Mesenchymal stem cell (in vitro differentiated cells and primary cell): ENCODE measurements around the gene LY86.

Experiments used
- DNase-seq: peaks from one replicate; pipeline ENCODE4 v3.0.0-alpha.2; 2013
- H2AFZ ChIP-seq: one replicate; pipeline ENCODE4 v1.6.1; 2013; ENCODE audit warnings: low read depth, mild to moderate bottlenecking, control low read depth, inconsistent platforms, low read length, moderate library complexity
- H2AK5ac ChIP-seq: 2 replicates; pipeline ENCODE4 v1.6.1; 2013; ENCODE audit warnings: low read length, moderate library complexity, mild to moderate bottlenecking, inconsistent platforms; ENCODE audit not compliant: severe bottlenecking
- H2BK120ac ChIP-seq: one replicate; pipeline ENCODE4 v1.6.1; 2013; ENCODE audit warnings: low read depth, mild to moderate bottlenecking, inconsistent platforms, low read length, moderate library complexity
- H2BK12ac ChIP-seq, 2 experiments: one replicate each; pipeline ENCODE4 v1.6.1; 2013; ENCODE audit warnings: inconsistent platforms in 2 of 2, low read length in 2 of 2, mild to moderate bottlenecking in 2 of 2, moderate library complexity in 2 of 2, control low read depth in 1 of 2
- H2BK15ac ChIP-seq: one replicate; pipeline ENCODE4 v1.6.1; 2013; ENCODE audit warnings: mild to moderate bottlenecking, low read depth, inconsistent platforms; ENCODE audit not compliant: poor library complexity, severe bottlenecking
- H2BK5ac ChIP-seq: 2 replicates; pipeline ENCODE4 v1.6.1; 2013; ENCODE audit warnings: low read depth, mild to moderate bottlenecking, low read length, control low read depth, inconsistent platforms; ENCODE audit not compliant: poor library complexity, severe bottlenecking
- H3K14ac ChIP-seq, 2 experiments: one replicate each; pipeline ENCODE4 v1.6.1; 2013; ENCODE audit warnings: inconsistent platforms in 2 of 2, low read length in 2 of 2, control low read depth in 1 of 2, mild to moderate bottlenecking in 1 of 2, moderate library complexity in 1 of 2
- H3K18ac ChIP-seq, 2 experiments: one replicate each; pipeline ENCODE4 v1.6.1; 2013; ENCODE audit warnings: inconsistent platforms in 2 of 2, low read length in 2 of 2, control low read depth in 1 of 2, low read depth in 1 of 2, mild to moderate bottlenecking in 1 of 2
- H3K23ac ChIP-seq, 2 experiments: one replicate each; pipeline ENCODE4 v1.6.1; 2013; ENCODE audit warnings: inconsistent platforms in 2 of 2, low read length in 2 of 2, mild to moderate bottlenecking in 2 of 2, moderate library complexity in 2 of 2, control low read depth in 1 of 2
- H3K27ac ChIP-seq: 2 replicates; pipeline ENCODE4 v1.5.1; 2013; ENCODE audit warnings: mild to moderate bottlenecking, moderate library complexity, low read length, control low read depth, inconsistent platforms; ENCODE audit not compliant: poor library complexity, severe bottlenecking
- H3K27me3 ChIP-seq, 2 experiments: 2 replicates each; pipeline versions ENCODE4 v1.6.1 to v1.7.0; 2013; ENCODE audit warnings: low read length in 2 of 2, mild to moderate bottlenecking in 2 of 2, moderate library complexity in 2 of 2, control low read depth in 1 of 2, inconsistent platforms in 1 of 2; ENCODE audit not compliant: control insufficient read depth in 1 of 2, insufficient read depth in 1 of 2
- H3K36me3 ChIP-seq, 2 experiments: 2 replicates each; pipeline versions ENCODE4 v1.6.1 to v1.7.0; 2013; ENCODE audit warnings: low read length in 2 of 2, control low read depth in 1 of 2, inconsistent platforms in 1 of 2, low read depth in 1 of 2, mild to moderate bottlenecking in 1 of 2; ENCODE audit not compliant: insufficient read depth in 2 of 2, control insufficient read depth in 1 of 2
- H3K4ac ChIP-seq, 2 experiments: one replicate each; pipeline ENCODE4 v1.6.1; 2013; ENCODE audit warnings: inconsistent platforms in 2 of 2, low read length in 2 of 2, mild to moderate bottlenecking in 2 of 2, moderate library complexity in 2 of 2, control low read depth in 1 of 2, low read depth in 1 of 2
- H3K4me1 ChIP-seq: 2 replicates; pipeline ENCODE4 v1.6.1; 2013; ENCODE audit warnings: low read depth, low read length, control low read depth; ENCODE audit not compliant: control insufficient read depth, insufficient read depth
- H3K4me2 ChIP-seq: 2 replicates; pipeline ENCODE4 v1.6.1; 2013; ENCODE audit warnings: low read length, mild to moderate bottlenecking, inconsistent platforms; ENCODE audit not compliant: poor library complexity, severe bottlenecking
- H3K4me3 ChIP-seq, 2 experiments: 2 replicates each; pipeline versions ENCODE4 v1.5.1 to v1.7.0; 2013; ENCODE audit warnings: low read length in 2 of 2, mild to moderate bottlenecking in 2 of 2, control low read depth in 1 of 2, low read depth in 1 of 2; ENCODE audit not compliant: insufficient read depth in 1 of 2
- H3K79me1 ChIP-seq: replicated peaks from 2 replicates; pipeline ENCODE4 v1.6.1; 2013; ENCODE audit warnings: mild to moderate bottlenecking, control low read depth, low read length, inconsistent platforms; ENCODE audit not compliant: poor library complexity, severe bottlenecking
- H3K9ac ChIP-seq: 2 replicates; pipeline ENCODE4 v1.7.0; 2013; ENCODE audit warnings: mild to moderate bottlenecking, low read length, moderate library complexity
- H3K9me3 ChIP-seq: 2 replicates; pipeline ENCODE4 v1.7.0; 2013; ENCODE audit warnings: mild to moderate bottlenecking, low read length; ENCODE audit not compliant: control insufficient read depth
- H4K8ac ChIP-seq: one replicate; pipeline ENCODE4 v1.6.1; 2013; ENCODE audit warnings: inconsistent platforms, mild to moderate bottlenecking, low read length, moderate library complexity
- H4K91ac ChIP-seq: one replicate; pipeline ENCODE4 v1.6.1; 2013; ENCODE audit warnings: mild to moderate bottlenecking, low read length, inconsistent platforms
- WGBS: methylation state at CpG from one replicate; pipeline ENCODE4 v1.1.7; 2013; ENCODE audit warnings: mixed read lengths; 5-methylcytosine and 5-hydroxymethylcytosine counted together

LY86 gene

DNA sequence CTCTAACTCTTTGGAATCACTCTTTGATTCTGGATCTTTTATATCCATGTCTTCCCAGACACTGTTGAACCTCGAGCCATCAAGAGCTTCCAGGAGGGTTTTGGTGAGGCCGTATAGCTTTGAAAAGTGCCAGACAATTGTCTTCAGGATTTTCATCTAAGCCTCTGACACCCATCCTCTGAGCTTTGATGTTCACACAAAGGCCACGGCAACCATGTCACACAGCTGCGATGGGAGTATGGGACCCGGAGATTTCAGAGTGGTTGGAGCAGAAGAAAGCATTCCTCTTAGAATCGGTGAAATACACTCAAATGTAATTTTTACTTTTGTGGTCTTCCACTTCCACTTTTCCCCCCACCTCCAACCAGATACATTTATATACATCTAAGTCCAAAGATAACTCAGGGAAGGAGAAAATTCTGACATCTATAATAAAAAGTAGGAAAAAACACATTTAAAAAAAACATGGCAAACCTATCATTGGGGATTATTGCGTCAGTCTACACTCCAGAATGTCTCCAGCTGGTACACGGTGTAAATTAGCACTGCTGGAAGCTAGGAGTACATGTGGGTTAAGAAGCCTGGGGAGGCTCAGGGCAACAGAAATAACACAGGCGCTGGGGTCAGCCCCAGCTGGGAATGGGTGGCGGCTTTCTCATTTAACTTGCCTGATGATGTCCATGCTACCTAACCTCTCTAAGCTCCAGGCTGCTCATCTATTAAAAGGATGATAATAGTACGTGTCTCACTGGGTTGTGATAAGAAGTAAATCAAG is 92.7 kb downstream of the LY86 start:
- Histone ChIP-seq H3K9ac (no peak overlapping the region), H4K91ac (no peak overlapping the region), H3K18ac (no peak overlapping the region), H3K4ac (no peak overlapping the region), H2BK12ac (no peak overlapping the region), H3K9me3 (no peaks in the 10 kb centered on the region), H3K4me3 (no peak overlapping the region), H3K4me1 (peaks cover 22% of the 10 kb centered on the region), H4K8ac (no peak overlapping the region), H2BK15ac (no peak overlapping the region), H3K4me2 (no peak overlapping the region), H3K79me1 (no peaks in the 10 kb centered on the region), H2AFZ (no peak overlapping the region), H2BK120ac (no peak overlapping the region), H3K14ac (no peak overlapping the region), H2BK5ac (no peak overlapping the region), H3K27me3 (peaks cover 0 to 3% of the 10 kb centered on the region in 2 experiments), H3K27ac (no peak overlapping the region), H2AK5ac (no peak overlapping the region), H3K23ac (no peak overlapping the region), H3K36me3 (no peaks in the 10 kb centered on the region)
- WGBS = 87% methylated on average over 10 of the region's 11 CpGs
- no peak for DNase-seq

DNA sequence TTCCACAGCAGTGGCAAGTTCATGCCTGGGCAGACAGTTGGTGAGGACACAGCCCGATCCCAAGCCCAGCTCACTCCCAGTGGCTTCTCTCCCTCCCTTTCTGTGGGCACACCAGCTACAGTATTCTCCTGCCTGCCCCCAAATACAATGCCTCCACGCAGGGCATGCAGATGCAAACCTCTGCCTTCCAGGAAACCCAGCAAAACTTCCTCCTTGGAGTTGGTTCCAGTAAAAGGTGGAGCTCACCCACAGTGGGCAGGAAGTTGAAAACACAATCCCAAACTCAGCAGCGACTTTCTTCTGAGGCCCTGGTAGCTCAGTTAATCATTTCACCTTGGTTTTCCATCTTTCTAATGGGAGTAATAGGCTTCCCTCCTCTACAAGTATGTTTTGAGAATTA is 93.7 kb downstream of the LY86 start:
- Histone ChIP-seq H2AK5ac (no peak overlapping the region), H3K36me3 (no peaks in the 10 kb centered on the region), H3K4ac (no peak overlapping the region), H4K8ac (peak overlapping the region; percentile 45), H3K23ac (no peak overlapping the region), H3K4me3 (no peak overlapping the region), H3K9me3 (no peaks in the 10 kb centered on the region), H3K4me2 (no peak overlapping the region), H3K79me1 (no peaks in the 10 kb centered on the region), H3K27me3 (peaks cover 0 to 3% of the 10 kb centered on the region in 2 experiments), H2BK120ac (no peak overlapping the region), H3K27ac (no peak overlapping the region), H3K14ac (peak overlapping the region in 1 of 2 experiments; percentile 35), H2BK15ac (no peak overlapping the region), H2AFZ (no peak overlapping the region), H3K4me1 (peaks cover 23% of the 10 kb centered on the region), H2BK12ac (no peak overlapping the region), H3K18ac (no peak overlapping the region), H3K9ac (no peak overlapping the region), H4K91ac (no peak overlapping the region), H2BK5ac (no peak overlapping the region)
- no peak for DNase-seq
- 92% methylated on average over 2 of the region's 3 CpGs for WGBS

DNA sequence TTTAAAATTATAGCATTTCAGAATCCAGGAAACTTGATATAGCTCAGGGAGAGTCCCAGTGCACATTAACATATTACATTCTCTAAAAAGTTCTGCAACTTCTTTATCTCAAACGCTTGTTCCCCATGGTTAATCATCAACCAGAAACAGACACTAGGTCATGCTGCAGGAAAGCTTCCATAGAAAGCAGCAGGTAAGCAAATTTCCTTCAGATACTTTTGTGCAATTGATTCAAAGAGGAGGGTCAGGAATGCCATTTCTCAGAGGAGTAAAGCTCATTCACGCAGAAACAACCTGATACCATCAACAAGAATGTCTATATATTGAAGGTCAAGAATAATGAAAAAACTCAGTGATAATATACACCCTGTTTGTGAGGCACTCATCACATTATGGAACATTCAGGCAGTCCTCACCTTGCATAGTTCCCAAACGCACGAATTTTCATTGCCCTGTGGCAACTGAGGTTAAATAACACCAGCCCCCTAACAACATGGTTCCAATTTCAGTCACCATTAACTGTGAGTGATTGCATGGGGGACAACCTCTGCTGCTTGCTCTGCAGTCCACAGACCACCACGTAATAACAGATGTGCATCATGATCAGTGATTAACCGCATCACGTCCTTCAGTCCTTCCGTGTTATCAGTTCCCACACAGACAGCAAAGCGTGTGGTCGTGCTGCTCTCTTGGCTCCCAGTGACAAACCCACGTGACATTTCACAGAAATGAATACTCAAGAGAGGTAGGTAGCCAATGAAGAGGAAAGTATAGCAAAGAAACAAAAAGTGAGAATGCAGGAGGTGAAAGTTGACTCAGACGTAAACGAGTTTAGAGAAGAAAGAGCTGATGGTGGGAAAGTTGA is 95.7 kb downstream of the LY86 start:
- DNase-seq = no peak
- Histone ChIP-seq H3K23ac (no peak overlapping the region), H2BK120ac (no peak overlapping the region), H2BK12ac (no peak overlapping the region), H2AFZ (no peak overlapping the region), H3K79me1 (no peaks in the 10 kb centered on the region), H3K14ac (no peak overlapping the region), H3K27me3 (peaks cover 0 to 3% of the 10 kb centered on the region in 2 experiments), H2BK15ac (no peak overlapping the region), H3K9me3 (no peaks in the 10 kb centered on the region), H3K9ac (no peak overlapping the region), H3K4me3 (no peak overlapping the region), H2AK5ac (no peak overlapping the region), H3K4ac (no peak overlapping the region), H3K4me2 (no peak overlapping the region), H4K8ac (no peak overlapping the region), H3K27ac (no peak overlapping the region), H3K36me3 (no peaks in the 10 kb centered on the region), H3K4me1 (peaks cover 16% of the 10 kb centered on the region), H3K18ac (no peak overlapping the region), H4K91ac (no peak overlapping the region), H2BK5ac (no peak overlapping the region)
- 90% methylated on average over 12 of the region's 13 CpGs for WGBS
